HCT116 (cell line): ENCODE measurements around the gene MSLN. TPM values are rescaled to one million over a fixed set of nuclear protein-coding genes. Genes with fewer than 3 reads are reported as not detected.

Experiments used
- ATAC-seq: fragments of 200-7000 bp; cut with Tn5 transposase; 2 replicates; pipeline ENCODE4 v1.9.1; 2020; ENCODE audit warnings: mild to moderate bottlenecking, moderate library complexity
- BruUV-seq: library from RNA; stranded (reverse); fragments of 400-500 nt; replicated peaks from 2 replicates; lab custom pipeline; 2021; lab: Mats Ljungman, UMichigan
- CTCF ChIA-PET: fragments of 300-600 bp; sonication (Branson Sonifier 250); formaldehyde crosslinking; loops from one replicate; lab custom pipeline; 2021; ENCODE audit warnings: antibody characterized with exemption; lab: Charles Lee
- POLR2A ChIA-PET: fragments of 300-600, 350-600 bp; sonication (Branson Sonifier 250); formaldehyde crosslinking; loops from one replicate; lab custom pipeline; 2021; ENCODE audit warnings: antibody characterized with exemption; lab: Charles Lee
- RAD21 ChIA-PET, 2 experiments: fragments of 300-600 bp; sonication (Branson Sonifier 250); formaldehyde crosslinking; loops; one replicate each; lab custom pipeline; 2023; ENCODE audit warnings: low total read pairs in 2 of 2; ENCODE audit not compliant: uncharacterized antibody in 2 of 2, unreplicated experiment in 2 of 2, low non-redundant PET in 1 of 2; lab: Charles Lee
- DNase-seq: peaks from one replicate; pipeline ENCODE4 v3.0.0-alpha.2; 2010; ENCODE audit warnings: low read depth, low spot score
- H2AFZ ChIP-seq: fragments of 200-600 bp; shearing (Covaris generic), sonication (generic); 2 replicates; pipeline ENCODE4 v1.6.1; 2017; ENCODE audit warnings: low read depth, mixed run types, mixed read lengths, antibody characterized with exemption, low read length; ENCODE audit not compliant: poor library complexity, severe bottlenecking
- H3K27ac ChIP-seq: 2 replicates; pipeline ENCODE4 v1.5.1; 2012; ENCODE audit warnings: low read depth, low read length
- H3K27me3 ChIP-seq: fragments of 200-600 bp; sonication (generic); 2 replicates; pipeline ENCODE4 v1.6.1; 2016; ENCODE audit warnings: mixed run types, low read length, mixed read lengths; ENCODE audit not compliant: insufficient read depth
- H3K36me3 ChIP-seq, 2 experiments: fragments of 200-500 bp in 1 of 2; fragments of 200-600 bp in 1 of 2; sonication (Bioruptor generic) in 1 of 2; sonication (generic) in 1 of 2; 2 replicates each; pipeline versions ENCODE4 v1.5.1 to v1.6.1; 2014 to 2016; ENCODE audit warnings: low read length in 2 of 2, inconsistent platforms in 1 of 2, mixed read lengths in 1 of 2, mixed run types in 1 of 2; ENCODE audit not compliant: insufficient read depth in 2 of 2, control insufficient read depth in 1 of 2
- H3K4me1 ChIP-seq, 2 experiments: fragments of 200-600 bp in 1 of 2; sonication (generic) in 1 of 2; 2 replicates each; pipeline versions ENCODE4 v1.5.1 to v1.6.1; 2012 to 2017; ENCODE audit warnings: low read length in 2 of 2, inconsistent platforms in 1 of 2, mild to moderate bottlenecking in 1 of 2, mixed read lengths in 1 of 2, mixed run types in 1 of 2, moderate library complexity in 1 of 2; ENCODE audit not compliant: insufficient read depth in 2 of 2, control insufficient read depth in 1 of 2
- H3K4me2 ChIP-seq: fragments of 200-600 bp; sonication (generic); 2 replicates; pipeline ENCODE4 v1.6.1; 2017; ENCODE audit warnings: mixed run types, low read length, mixed read lengths
- H3K4me3 ChIP-seq, 2 experiments: fragments of 200-600 bp in 1 of 2; sonication (generic) in 1 of 2; replicated peaks in 1 of 2; 2 replicates each; pipeline ENCODE4 v1.5.1; 2011 to 2016; ENCODE audit warnings: low read length in 2 of 2, control low read depth in 1 of 2, low read depth in 1 of 2, mild to moderate bottlenecking in 1 of 2, mixed read lengths in 1 of 2, mixed run types in 1 of 2
- H3K79me2 ChIP-seq: fragments of 200-600 bp; sonication (generic); 2 replicates; pipeline ENCODE4 v1.6.1; 2017; ENCODE audit warnings: mild to moderate bottlenecking, mixed run types, low read length, moderate library complexity, mixed read lengths; ENCODE audit not compliant: insufficient read depth
- H3K9ac ChIP-seq: fragments of 200-600 bp; sonication (generic); 2 replicates; pipeline ENCODE4 v1.6.1; 2016; ENCODE audit warnings: low read length, mixed read lengths
- H3K9me2 ChIP-seq: fragments of 200-600 bp; sonication (generic), shearing (Covaris generic); 2 replicates; pipeline ENCODE4 v1.6.1; 2017; ENCODE audit warnings: mixed run types, mild to moderate bottlenecking, moderate library complexity; ENCODE audit not compliant: insufficient read depth
- H3K9me3 ChIP-seq, 2 experiments: fragments of 200-500 bp in 1 of 2; fragments of 200-600 bp in 1 of 2; sonication (Bioruptor generic) in 1 of 2; sonication (generic) in 1 of 2; 2 replicates each; pipeline ENCODE4 v1.6.1; 2014 to 2017; ENCODE audit warnings: low read length in 2 of 2, mixed read lengths in 2 of 2, inconsistent platforms in 1 of 2, low read depth in 1 of 2, mild to moderate bottlenecking in 1 of 2, mixed run types in 1 of 2, moderate library complexity in 1 of 2; ENCODE audit not compliant: control insufficient read depth in 1 of 2, insufficient read depth in 1 of 2
- H4K20me1 ChIP-seq: fragments of 200-600 bp; sonication (generic), shearing (Covaris generic); 2 replicates; pipeline ENCODE4 v1.6.1; 2017; ENCODE audit warnings: mixed run types, mild to moderate bottlenecking, moderate library complexity; ENCODE audit not compliant: insufficient read depth
- ATF3 ChIP-seq: IDR thresholded peaks from 2 replicates; pipeline ENCODE4 v1.6.1; 2012
- CBX3 ChIP-seq: IDR thresholded peaks from 2 replicates; pipeline ENCODE4 v1.6.1; 2012; ENCODE audit warnings: low read depth
- CEBPB ChIP-seq: IDR thresholded peaks from 2 replicates; pipeline ENCODE4 v1.6.1; 2012; ENCODE audit warnings: low read depth
- CTCF ChIP-seq, 3 experiments: fragments of 200-600 bp in 1 of 3; sonication (generic) in 1 of 3; IDR thresholded peaks in 2 of 3; conservative IDR thresholded peaks in 1 of 3; 2 replicates each; pipeline ENCODE4 v1.5.1; 2012 to 2017; ENCODE audit warnings: low read depth in 2 of 3, low read length in 2 of 3, antibody characterized with exemption in 1 of 3, borderline replicate concordance in 1 of 3, control low read depth in 1 of 3, mild to moderate bottlenecking in 1 of 3, mixed read lengths in 1 of 3, mixed run types in 1 of 3, moderate library complexity in 1 of 3; ENCODE audit not compliant: insufficient read depth in 1 of 3
- EGR1 ChIP-seq: IDR thresholded peaks from 2 replicates; pipeline ENCODE4 v1.6.1; 2012; ENCODE audit warnings: low read depth
- ELF1 ChIP-seq: IDR thresholded peaks from 2 replicates; pipeline ENCODE4 v1.6.1; 2012; ENCODE audit warnings: low read depth, borderline replicate concordance
- EZH2 ChIP-seq: fragments of 200-600 bp; sonication (generic); IDR thresholded peaks from 2 replicates; pipeline ENCODE4 v1.6.1; 2017; ENCODE audit warnings: antibody characterized with exemption, mixed run types
- JUND ChIP-seq: IDR thresholded peaks from 2 replicates; pipeline ENCODE4 v1.6.1; 2012
- POLR2AphosphoS5 ChIP-seq: IDR thresholded peaks from 2 replicates; pipeline ENCODE4 v1.6.1; 2011; ENCODE audit warnings: mild to moderate bottlenecking, low read depth, low read length, moderate library complexity
- REST ChIP-seq: IDR thresholded peaks from 2 replicates; pipeline ENCODE4 v1.6.1; 2012; ENCODE audit warnings: low read depth
- SIN3A ChIP-seq: IDR thresholded peaks from 2 replicates; pipeline ENCODE4 v1.6.1; 2012; ENCODE audit warnings: low read depth
- SRF ChIP-seq: IDR thresholded peaks from 2 replicates; pipeline ENCODE4 v1.6.1; 2012; ENCODE audit warnings: low read depth
- YY1 ChIP-seq: IDR thresholded peaks from 2 replicates; pipeline ENCODE4 v1.6.1; 2011; ENCODE audit warnings: low read length, low read depth, moderate library complexity, mild to moderate bottlenecking; ENCODE audit not compliant: insufficient replicate concordance; ENCODE audit errors: extremely low read depth
- ZFX ChIP-seq: fragments of 450-650 bp; IDR thresholded peaks from 2 replicates; pipeline ENCODE4 v1.6.1; 2017
- ZNF274 ChIP-seq: fragments of 200-500 bp; sonication (Bioruptor generic); IDR thresholded peaks from 2 replicates; pipeline ENCODE4 v1.6.1; 2014; ENCODE audit warnings: mild to moderate bottlenecking, low read depth, low read length, inconsistent platforms
- intact Hi-C: fragments of 100-400 bp; cut with micrococcal nuclease; formaldehyde crosslinking; loops from 2 replicates; pipeline ENCODE4 v1.10.0; 2022
- total RNA-seq: library from RNA; stranded (reverse); gene quantifications from one replicate; pipeline ENCODE4 v1.2.1, GENCODE V29; 2021; ENCODE audit not compliant: unreplicated experiment

MSLN gene
- total RNA-seq, 1 experiment from 2014 or later: 40.9 TPM

GRCh38 chr16:764184-764750, 3.7 kb downstream of the MSLN start:
- H3K79me2 ChIP-seq: peaks cover 26% of the 10 kb centered on the region
- intact Hi-C loops: no loop called here
- no peaks in the 10 kb centered on the region for H3K9me3 ChIP-seq
- CTCF ChIA-PET: no interaction called here
- H3K9ac ChIP-seq: no peak overlapping the region
- no peak for TF ChIP-seq POLR2AphosphoS5
- TF ChIP-seq EZH2: no peak
- TF ChIP-seq ATF3: no peak
- no peak overlapping the region for H3K4me3 ChIP-seq
- DNase-seq (no peak), ATAC-seq (no peak)
- H2AFZ ChIP-seq: no peak overlapping the region
- RAD21 ChIA-PET: no interaction called here
- peaks cover 29 to 43% of the 10 kb centered on the region in 2 experiments for H3K4me1 ChIP-seq
- no peaks in the 10 kb centered on the region for H4K20me1 ChIP-seq
- peaks cover 7 to 11% of the 10 kb centered on the region in 2 experiments; a peak in 3 of 4 replicates for H3K36me3 ChIP-seq
- BruUV-seq: no TSS peak
- no peaks in the 10 kb centered on the region for H3K9me2 ChIP-seq
- H3K27ac ChIP-seq: peak overlapping the region; percentile 26; the same call in 1 of the 2 replicates
- no peaks in the 10 kb centered on the region for H3K27me3 ChIP-seq
- H3K4me2 ChIP-seq: no peak overlapping the region
- POLR2A ChIA-PET: no interaction called here

- Histone ChIP-seq H2AFZ (no peak overlapping the region), H3K9me3 (no peaks in the 10 kb centered on the region)
- POLR2A ChIA-PET: no interaction called here
- no peak for ATAC-seq
- TF ChIP-seq ELF1: no peak
- TF ChIP-seq REST: no peak
- no peak for TF ChIP-seq ZNF274
- TF ChIP-seq SRF: no peak
- TF ChIP-seq ZFX: no peak
- TF ChIP-seq YY1: no peak
- TF ChIP-seq EZH2: no peak
- no peak for TF ChIP-seq SIN3A
- no peak for TF ChIP-seq CTCF (IDR thresholded peaks at IDR 0.05 in 2 of 3, conservative IDR thresholded peaks at IDR 0.05 in 1 of 3; ENCODE audit: borderline replicate concordance in 1 of 3, insufficient read depth in 1 of 3, low read depth in 2 of 3, low read length in 2 of 3)
- TF ChIP-seq CBX3: no peak
- no peak for TF ChIP-seq JUND
- TF ChIP-seq CEBPB: no peak
- no peak for TF ChIP-seq EGR1
- TF ChIP-seq, all 23 proteins: peak for 0
- no TSS peak for BruUV-seq
- Histone ChIP-seq H3K27me3 (no peaks in the 10 kb centered on the region), H3K4me1 (peaks cover 22 to 36% of the 10 kb centered on the region in 2 experiments), H3K9ac (no peak overlapping the region), H3K79me2 (peaks cover 26% of the 10 kb centered on the region), H3K27ac (no peak overlapping the region), H3K4me2 (no peak overlapping the region), H3K4me3 (no peak overlapping the region), H3K36me3 (peaks cover 7 to 11% of the 10 kb centered on the region in 2 experiments; a peak in 3 of 4 replicates), H4K20me1 (no peaks in the 10 kb centered on the region), H3K9me2 (no peaks in the 10 kb centered on the region)
- ChIA-PET CTCF (no interaction called here), RAD21 (no interaction called here)
- intact Hi-C loops: no loop called here
- DNase-seq: no peak
Observed at GRCh38 chr16:764848-765487, 4.4 kb downstream of the MSLN start.
